ENCODE measurements around the gene LGR6. TPM values are rescaled to one million over a fixed set of nuclear protein-coding genes. Genes with fewer than 3 reads are reported as not detected.

Gene LGR6
- total and polyA plus RNA-seq, 2 donors (not counting 1 experiment from before 2014, with no cell fraction given): 0.28 TPM; not detected in 1

DNA sequence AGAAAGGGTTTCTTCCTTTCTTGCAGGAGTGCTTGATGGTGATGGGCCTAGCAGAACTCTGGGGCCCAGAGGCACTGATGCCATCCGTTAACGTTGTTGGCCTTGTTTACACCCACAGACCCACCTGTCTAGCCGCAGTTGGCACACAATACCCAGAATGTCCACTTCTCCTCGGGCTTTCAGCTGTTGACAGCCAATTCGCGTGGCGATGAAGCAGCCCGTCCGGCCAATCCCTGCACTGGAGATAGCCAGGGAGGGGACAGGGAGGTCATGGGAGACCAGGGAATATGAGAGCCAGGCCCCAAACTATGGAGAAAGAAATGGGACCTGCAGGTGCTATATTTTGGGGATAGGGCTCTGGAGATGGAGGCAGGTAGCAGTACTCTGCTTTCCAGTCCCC lies 43.4 kb upstream of the LGR6 start:
- Mint-ChIP-seq H3K27ac (no peak overlapping the region), H3K27me3 (no peaks in the 10 kb centered on the region), H3K4me3 (no peak overlapping the region), H3K9me3 (ENCODE audit: insufficient read depth) (no peaks in the 10 kb centered on the region), H3K4me1 (peaks cover 26% of the 10 kb centered on the region)
- POLR2A ChIA-PET: interaction anchor here (0.7 kb wide), 1 partner anchor 13 kb away, joined by 7 read pairs; no protein-coding TSS in a partner anchor
- CTCF ChIA-PET: no interaction called here
- H3K9me3 ChIP-seq (ENCODE audit: control extremely low read depth in 1 of 3, control insufficient read depth in 2 of 3, insufficient read depth in 1 of 3, low read length in 2 of 3): no peaks in the 10 kb centered on the region
- H3K79me2 ChIP-seq (ENCODE audit: control insufficient read depth, insufficient read depth, low read length): peaks cover 4% of the 10 kb centered on the region
- DNase-seq (no peak), ATAC-seq (ENCODE audit: low read depth) (no peak)
- TF ChIP-seq, protein P1, sequence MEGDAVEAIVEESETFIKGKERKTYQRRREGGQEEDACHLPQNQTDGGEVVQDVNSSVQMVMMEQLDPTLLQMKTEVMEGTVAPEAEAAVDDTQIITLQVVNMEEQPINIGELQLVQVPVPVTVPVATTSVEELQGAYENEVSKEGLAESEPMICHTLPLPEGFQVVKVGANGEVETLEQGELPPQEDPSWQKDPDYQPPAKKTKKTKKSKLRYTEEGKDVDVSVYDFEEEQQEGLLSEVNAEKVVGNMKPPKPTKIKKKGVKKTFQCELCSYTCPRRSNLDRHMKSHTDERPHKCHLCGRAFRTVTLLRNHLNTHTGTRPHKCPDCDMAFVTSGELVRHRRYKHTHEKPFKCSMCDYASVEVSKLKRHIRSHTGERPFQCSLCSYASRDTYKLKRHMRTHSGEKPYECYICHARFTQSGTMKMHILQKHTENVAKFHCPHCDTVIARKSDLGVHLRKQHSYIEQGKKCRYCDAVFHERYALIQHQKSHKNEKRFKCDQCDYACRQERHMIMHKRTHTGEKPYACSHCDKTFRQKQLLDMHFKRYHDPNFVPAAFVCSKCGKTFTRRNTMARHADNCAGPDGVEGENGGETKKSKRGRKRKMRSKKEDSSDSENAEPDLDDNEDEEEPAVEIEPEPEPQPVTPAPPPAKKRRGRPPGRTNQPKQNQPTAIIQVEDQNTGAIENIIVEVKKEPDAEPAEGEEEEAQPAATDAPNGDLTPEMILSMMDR (IDR thresholded peaks at IDR 0.05): no peak
- no peak for TF ChIP-seq EZH2 (IDR thresholded peaks at IDR 0.05; ENCODE audit: borderline replicate concordance, insufficient read depth, low read depth, low read length, poor library complexity, severe bottlenecking)
- H3K4me1 ChIP-seq (ENCODE audit: control insufficient read depth in 2 of 2, insufficient read depth in 2 of 2, low read length in 2 of 2): peaks cover 16 to 24% of the 10 kb centered on the region in 2 donors
- H3K4me2 ChIP-seq (replicated peaks; ENCODE audit: low read depth, low read length, poor library complexity, severe bottlenecking): no peak overlapping the region
- H4K20me1 ChIP-seq (ENCODE audit: control insufficient read depth, insufficient read depth, low read length, poor library complexity, severe bottlenecking): no peaks in the 10 kb centered on the region
- intact Hi-C loops (cut with micrococcal nuclease): no loop called here
- no peak overlapping the region for H2AFZ ChIP-seq (ENCODE audit: insufficient read depth, low read depth, low read length, poor library complexity, severe bottlenecking)
- no peak overlapping the region for H3K4me3 ChIP-seq (ENCODE audit: control extremely low read depth in 1 of 5, extremely low read depth in 1 of 5, insufficient read depth in 1 of 5, low read depth in 2 of 5, low read length in 4 of 5)
- H3K27me3 ChIP-seq (replicated peaks in 1 of 4; ENCODE audit: control extremely low read depth in 1 of 4, control insufficient read depth in 3 of 4, insufficient read depth in 4 of 4, low read length in 3 of 4): no peaks in the 10 kb centered on the region
- H3K27ac ChIP-seq (ENCODE audit: low read length in 2 of 2): no peak overlapping the region
- H3K9ac ChIP-seq (ENCODE audit: low read length): no peak overlapping the region
- H3K36me3 ChIP-seq (replicated peaks in 1 of 2; ENCODE audit: control extremely low read depth in 1 of 2, control insufficient read depth in 1 of 2, extremely low read depth in 1 of 2, insufficient read depth in 2 of 2, low read length in 1 of 2): peaks cover 6 to 61% of the 10 kb centered on the region in 2 experiments
- 100% methylated on average over 9 of the region's 9 CpGs for WGBS (ENCODE audit: insufficient coverage)

DNA sequence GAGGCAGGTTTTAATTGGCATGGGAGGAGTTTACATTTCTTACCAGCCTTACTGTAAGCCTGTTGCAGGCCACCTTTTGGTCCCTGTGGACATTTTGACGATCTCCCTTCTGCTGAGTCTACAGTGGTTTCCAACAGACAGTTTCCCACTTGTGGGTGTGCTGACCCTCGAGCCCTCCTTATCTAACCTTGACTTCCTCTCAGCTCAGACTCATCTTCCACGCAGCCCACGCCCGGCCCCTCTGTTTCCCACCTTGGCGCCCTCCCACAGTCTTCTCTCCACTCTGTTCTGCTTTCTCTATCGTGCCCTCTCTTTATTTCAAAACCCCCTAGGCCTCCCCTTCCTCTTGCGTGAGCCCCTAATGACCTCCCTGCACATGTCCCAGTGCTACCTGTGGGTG lies 43.0 kb upstream of the LGR6 start:
- Histone ChIP-seq H3K9ac (ENCODE audit: low read length) (no peak overlapping the region), H3K27ac (ENCODE audit: low read length in 2 of 2) (no peak overlapping the region), H3K4me1 (ENCODE audit: control insufficient read depth in 2 of 2, insufficient read depth in 2 of 2, low read length in 2 of 2) (peaks cover 11 to 20% of the 10 kb centered on the region in 2 donors), H2AFZ (ENCODE audit: insufficient read depth, low read depth, low read length, poor library complexity, severe bottlenecking) (no peak overlapping the region), H3K4me2 (replicated peaks; ENCODE audit: low read depth, low read length, poor library complexity, severe bottlenecking) (no peak overlapping the region), H3K9me3 (ENCODE audit: control extremely low read depth in 1 of 3, control insufficient read depth in 2 of 3, insufficient read depth in 1 of 3, low read length in 2 of 3) (no peaks in the 10 kb centered on the region), H3K36me3 (replicated peaks in 1 of 2; ENCODE audit: control extremely low read depth in 1 of 2, control insufficient read depth in 1 of 2, extremely low read depth in 1 of 2, insufficient read depth in 2 of 2, low read length in 1 of 2) (peaks cover 6 to 66% of the 10 kb centered on the region in 2 experiments), H3K79me2 (ENCODE audit: control insufficient read depth, insufficient read depth, low read length) (no peaks in the 10 kb centered on the region), H3K4me3 (ENCODE audit: control extremely low read depth in 1 of 5, extremely low read depth in 1 of 5, insufficient read depth in 1 of 5, low read depth in 2 of 5, low read length in 4 of 5) (no peak overlapping the region), H4K20me1 (ENCODE audit: control insufficient read depth, insufficient read depth, low read length, poor library complexity, severe bottlenecking) (no peaks in the 10 kb centered on the region), H3K27me3 (replicated peaks in 1 of 4; ENCODE audit: control extremely low read depth in 1 of 4, control insufficient read depth in 3 of 4, insufficient read depth in 4 of 4, low read length in 3 of 4) (no peaks in the 10 kb centered on the region)
- ChIA-PET POLR2A (no interaction called here), CTCF (interaction anchor here (1.8 kb wide), 1 partner anchor 10 kb away, joined by 5 read pairs; the partner anchor contains the start of gene PTPN7)
- no peak overlapping the region for H3K4me3 Mint-ChIP-seq
- H3K27ac Mint-ChIP-seq: no peak overlapping the region
- H3K9me3 Mint-ChIP-seq (ENCODE audit: insufficient read depth): no peaks in the 10 kb centered on the region
- no peak for DNase-seq
- intact Hi-C loops (cut with micrococcal nuclease): no loop called here
- no peak for ATAC-seq (ENCODE audit: low read depth)
- peaks cover 24% of the 10 kb centered on the region for H3K4me1 Mint-ChIP-seq
- WGBS (ENCODE audit: insufficient coverage): 92% methylated on average over 3 of the region's 8 CpGs
- TF ChIP-seq, protein P1 (IDR thresholded peaks at IDR 0.05): no peak
- no peak for TF ChIP-seq EZH2 (IDR thresholded peaks at IDR 0.05; ENCODE audit: borderline replicate concordance, insufficient read depth, low read depth, low read length, poor library complexity, severe bottlenecking)
- no peaks in the 10 kb centered on the region for H3K27me3 Mint-ChIP-seq
